Neural progenitor cell (in vitro differentiated cells): ENCODE measurements around the gene ZNF148. TPM values are rescaled to one million over a fixed set of nuclear protein-coding genes. Genes with fewer than 3 reads are reported as not detected.

Source experiments
- DNase-seq: peaks from one replicate; pipeline ENCODE4 v3.0.0-alpha.2; 2016; ENCODE audit warnings: low spot score
- H2AFZ ChIP-seq: fragments of 200-600 bp; sonication (generic); replicated peaks from 2 replicates; pipeline ENCODE4 v1.6.1; 2016; ENCODE audit warnings: antibody characterized with exemption
- H3F3A ChIP-seq: fragments of 200-600 bp; sonication (generic); 2 replicates; pipeline ENCODE4 v1.6.1; 2016; ENCODE audit warnings: antibody characterized with exemption, low read depth
- H3K27ac ChIP-seq: fragments of 200-600 bp; sonication (generic); 2 replicates; pipeline ENCODE4 v1.5.1; 2016; ENCODE audit warnings: mild to moderate bottlenecking
- H3K27me3 ChIP-seq: fragments of 200-600 bp; sonication (generic); 2 replicates; pipeline ENCODE4 v1.6.1; 2016; ENCODE audit warnings: mild to moderate bottlenecking, moderate library complexity
- H3K36me3 ChIP-seq: fragments of 200-600 bp; sonication (generic); 2 replicates; pipeline ENCODE4 v1.5.1; 2016
- H3K4me1 ChIP-seq: fragments of 200-600 bp; sonication (generic); 2 replicates; pipeline ENCODE4 v1.6.1; 2016; ENCODE audit warnings: mixed run types
- H3K4me2 ChIP-seq: fragments of 200-600 bp; sonication (generic); 2 replicates; pipeline ENCODE4 v1.6.1; 2016
- H3K4me3 ChIP-seq: fragments of 200-600 bp; sonication (generic); 2 replicates; pipeline ENCODE4 v1.5.1; 2016
- H3K79me2 ChIP-seq: fragments of 200-600 bp; sonication (generic); 2 replicates; pipeline ENCODE4 v1.6.1; 2016; ENCODE audit warnings: low read depth
- H3K9ac ChIP-seq: fragments of 200-600 bp; sonication (generic); 2 replicates; pipeline ENCODE4 v1.6.1; 2016
- H3K9me3 ChIP-seq: fragments of 200-600 bp; sonication (generic); 2 replicates; pipeline ENCODE4 v1.5.1; 2016; ENCODE audit warnings: low read depth
- H4K20me1 ChIP-seq: fragments of 200-600 bp; sonication (generic); 2 replicates; pipeline ENCODE4 v1.6.1; 2016; ENCODE audit warnings: low read depth
- H3K27ac Mint-ChIP-seq: 3 replicates; pipeline ENCODE4 v1.8.0; 2021; ENCODE audit warnings: mixed read lengths
- H3K27me3 Mint-ChIP-seq: 2 replicates; pipeline ENCODE4 v1.8.0; 2022; ENCODE audit warnings: low read depth, mild to moderate bottlenecking, inconsistent platforms, moderate library complexity, mixed read lengths; ENCODE audit not compliant: insufficient read depth
- H3K36me3 Mint-ChIP-seq: 3 replicates; pipeline ENCODE4 v1.8.0; 2021; ENCODE audit warnings: mixed read lengths
- H3K4me1 Mint-ChIP-seq: 3 replicates; pipeline ENCODE4 v1.8.0; 2021; ENCODE audit warnings: mixed read lengths
- H3K4me3 Mint-ChIP-seq: 3 replicates; pipeline ENCODE4 v1.8.0; 2021; ENCODE audit warnings: mild to moderate bottlenecking, moderate library complexity, mixed read lengths
- H3K9me3 Mint-ChIP-seq: 3 replicates; pipeline ENCODE4 v1.8.0; 2020; ENCODE audit warnings: mixed read lengths
- EZH2 ChIP-seq: fragments of 200-600 bp; sonication (generic); IDR thresholded peaks from 2 replicates; pipeline ENCODE4 v1.6.1; 2017; ENCODE audit warnings: antibody characterized with exemption, mild to moderate bottlenecking, moderate library complexity
- EZH2phosphoT487 ChIP-seq: fragments of 200-600 bp; sonication (generic); IDR thresholded peaks from 2 replicates; pipeline ENCODE4 v1.6.1; 2017; ENCODE audit warnings: antibody characterized with exemption
- total RNA-seq: library from RNA; depleted of rRNA; stranded (reverse); fragments of >200 nt; gene quantifications from 2 replicates; pipeline ENCODE4 v1.2.3, GENCODE V29; 2015; ENCODE audit warnings: low replicate concordance
- TF ChIP-seq, protein P1 (sequence below): fragments of 200-600 bp; sonication (generic); IDR thresholded peaks from 2 replicates; pipeline ENCODE4 v1.5.1; 2017; ENCODE audit warnings: antibody characterized with exemption, mild to moderate bottlenecking

ZNF148 gene
- total RNA-seq, 1 donor from 2014 or later, result 37.1 TPM

DNA sequence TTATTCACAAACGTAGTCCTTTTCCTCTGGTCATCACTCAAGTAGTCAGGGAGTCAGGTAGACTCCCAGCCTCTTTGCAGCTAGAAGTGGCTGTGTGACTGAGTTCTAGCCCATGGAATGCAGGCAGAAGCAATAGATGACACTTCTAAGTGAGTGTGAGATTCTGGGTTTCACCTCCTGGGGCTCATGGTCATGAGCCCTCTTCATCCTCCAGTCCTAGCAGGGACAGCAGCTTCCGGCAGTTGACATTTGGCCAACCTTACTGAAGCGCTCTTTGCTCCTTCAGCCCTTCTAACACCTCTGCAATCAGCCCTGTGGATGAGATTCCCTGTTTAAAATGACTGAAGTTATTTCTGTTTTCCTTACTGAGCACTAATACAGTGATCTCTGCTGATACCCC is 184.3 kb downstream of the ZNF148 start:
- no peak overlapping the region for H3K4me2 ChIP-seq
- no peak overlapping the region for H3K9ac ChIP-seq
- TF ChIP-seq EZH2phosphoT487 (no peak), EZH2 (no peak)
- TF ChIP-seq, protein P1, sequence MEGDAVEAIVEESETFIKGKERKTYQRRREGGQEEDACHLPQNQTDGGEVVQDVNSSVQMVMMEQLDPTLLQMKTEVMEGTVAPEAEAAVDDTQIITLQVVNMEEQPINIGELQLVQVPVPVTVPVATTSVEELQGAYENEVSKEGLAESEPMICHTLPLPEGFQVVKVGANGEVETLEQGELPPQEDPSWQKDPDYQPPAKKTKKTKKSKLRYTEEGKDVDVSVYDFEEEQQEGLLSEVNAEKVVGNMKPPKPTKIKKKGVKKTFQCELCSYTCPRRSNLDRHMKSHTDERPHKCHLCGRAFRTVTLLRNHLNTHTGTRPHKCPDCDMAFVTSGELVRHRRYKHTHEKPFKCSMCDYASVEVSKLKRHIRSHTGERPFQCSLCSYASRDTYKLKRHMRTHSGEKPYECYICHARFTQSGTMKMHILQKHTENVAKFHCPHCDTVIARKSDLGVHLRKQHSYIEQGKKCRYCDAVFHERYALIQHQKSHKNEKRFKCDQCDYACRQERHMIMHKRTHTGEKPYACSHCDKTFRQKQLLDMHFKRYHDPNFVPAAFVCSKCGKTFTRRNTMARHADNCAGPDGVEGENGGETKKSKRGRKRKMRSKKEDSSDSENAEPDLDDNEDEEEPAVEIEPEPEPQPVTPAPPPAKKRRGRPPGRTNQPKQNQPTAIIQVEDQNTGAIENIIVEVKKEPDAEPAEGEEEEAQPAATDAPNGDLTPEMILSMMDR, result no peak
- H2AFZ ChIP-seq, result no peak overlapping the region
- peaks cover 8% of the 10 kb centered on the region for H3K27me3 Mint-ChIP-seq
- no peaks in the 10 kb centered on the region for H3K36me3 ChIP-seq
- no peak overlapping the region for H3K4me3 ChIP-seq
- no peak overlapping the region for H3K27ac ChIP-seq
- no peak overlapping the region for H3K27ac Mint-ChIP-seq
- no peak for DNase-seq
- H3K4me1 ChIP-seq, result peaks cover 25% of the 10 kb centered on the region
- no peaks in the 10 kb centered on the region for H3K9me3 Mint-ChIP-seq
- H3K27me3 ChIP-seq, result no peaks in the 10 kb centered on the region
- peaks cover 22% of the 10 kb centered on the region for H3F3A ChIP-seq
- H3K9me3 ChIP-seq, result no peaks in the 10 kb centered on the region
- H3K36me3 Mint-ChIP-seq, result no peaks in the 10 kb centered on the region
- H3K4me1 Mint-ChIP-seq, result peaks cover 21% of the 10 kb centered on the region
- no peak overlapping the region for H3K4me3 Mint-ChIP-seq
- no peaks in the 10 kb centered on the region for H4K20me1 ChIP-seq
- no peaks in the 10 kb centered on the region for H3K79me2 ChIP-seq

DNA sequence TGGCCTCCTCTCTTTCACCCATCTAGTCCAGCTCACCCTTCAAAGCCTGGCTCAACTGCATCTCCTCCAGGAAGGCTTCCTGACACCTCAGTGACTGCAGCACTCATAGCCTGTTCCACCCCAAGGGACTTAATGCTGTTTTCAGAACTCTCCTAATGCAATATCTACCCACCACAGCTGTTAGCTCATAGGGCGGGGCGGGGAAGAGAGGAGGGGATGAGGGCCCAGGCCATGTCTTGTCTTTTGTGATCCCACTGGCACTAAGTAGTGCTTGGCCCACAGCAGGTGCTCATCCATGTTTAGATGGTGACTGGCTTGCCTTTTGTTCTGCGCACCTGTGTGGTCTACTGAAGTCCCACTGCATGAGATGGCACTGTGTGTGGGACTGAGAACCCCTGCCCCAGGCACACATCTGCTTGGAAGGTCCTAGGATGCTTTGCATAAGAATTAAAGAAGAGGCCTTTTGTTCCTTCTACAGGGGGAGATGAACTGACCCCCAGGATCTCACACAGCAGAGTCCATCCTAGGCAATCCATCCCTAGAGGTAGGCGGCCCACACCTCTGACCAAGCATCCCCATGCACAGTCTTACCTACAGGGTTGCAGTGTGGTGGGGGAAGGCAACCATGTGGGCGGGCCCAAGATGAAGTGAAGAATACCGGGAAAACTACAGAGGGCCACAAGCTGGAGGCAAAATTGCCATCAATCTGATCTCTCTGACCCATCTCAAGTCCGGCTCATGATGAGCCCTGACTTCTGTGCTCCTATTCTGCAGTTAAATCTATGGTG is 185.6 kb downstream of the ZNF148 start:
- H3K27ac ChIP-seq, result no peak overlapping the region
- no peaks in the 10 kb centered on the region for H3K27me3 ChIP-seq
- H3K9me3 ChIP-seq, result no peaks in the 10 kb centered on the region
- no peak for TF ChIP-seq EZH2phosphoT487
- no peak for TF ChIP-seq EZH2
- TF ChIP-seq, protein P1, result no peak
- H3K27ac Mint-ChIP-seq, result no peak overlapping the region
- H3K79me2 ChIP-seq, result no peaks in the 10 kb centered on the region
- H3K36me3 Mint-ChIP-seq, result no peaks in the 10 kb centered on the region
- no peaks in the 10 kb centered on the region for H4K20me1 ChIP-seq
- peaks cover 22% of the 10 kb centered on the region for H3F3A ChIP-seq
- no peak overlapping the region for H2AFZ ChIP-seq
- H3K4me3 Mint-ChIP-seq, result no peak overlapping the region
- no peaks in the 10 kb centered on the region for H3K36me3 ChIP-seq
- no peak overlapping the region for H3K9ac ChIP-seq
- no peak overlapping the region for H3K4me3 ChIP-seq
- no peaks in the 10 kb centered on the region for H3K9me3 Mint-ChIP-seq
- H3K4me1 ChIP-seq, result peaks cover 22% of the 10 kb centered on the region
- peaks cover 28% of the 10 kb centered on the region for H3K4me1 Mint-ChIP-seq
- H3K4me2 ChIP-seq, result no peak overlapping the region
- H3K27me3 Mint-ChIP-seq, result peaks cover 5% of the 10 kb centered on the region
- no peak for DNase-seq

- H3K36me3 Mint-ChIP-seq, result no peaks in the 10 kb centered on the region
- no peaks in the 10 kb centered on the region for H3K36me3 ChIP-seq
- no peak overlapping the region for H3K4me2 ChIP-seq
- peaks cover 5% of the 10 kb centered on the region for H3K27me3 Mint-ChIP-seq
- H3K9me3 Mint-ChIP-seq, result no peaks in the 10 kb centered on the region
- no peak overlapping the region for H3K9ac ChIP-seq
- peaks cover 28% of the 10 kb centered on the region for H3K4me1 Mint-ChIP-seq
- H3K4me3 ChIP-seq, result no peak overlapping the region
- DNase-seq, result no peak
- H4K20me1 ChIP-seq, result no peaks in the 10 kb centered on the region
- no peak overlapping the region for H2AFZ ChIP-seq
- peaks cover 22% of the 10 kb centered on the region for H3K4me1 ChIP-seq
- H3K27ac ChIP-seq, result no peak overlapping the region
- H3K27me3 ChIP-seq, result no peaks in the 10 kb centered on the region
- H3K9me3 ChIP-seq, result no peaks in the 10 kb centered on the region
- TF ChIP-seq, protein P1, result no peak
- no peak for TF ChIP-seq EZH2
- H3F3A ChIP-seq, result peaks cover 22% of the 10 kb centered on the region
- no peaks in the 10 kb centered on the region for H3K79me2 ChIP-seq
- H3K4me3 Mint-ChIP-seq, result no peak overlapping the region
- H3K27ac Mint-ChIP-seq, result no peak overlapping the region
Observed at GRCh38 chr3:125188955-125189354, 186.2 kb downstream of the ZNF148 start.
